ENCODE measurements around the gene SLFN12L.

- TF ChIP-seq, protein P1, sequence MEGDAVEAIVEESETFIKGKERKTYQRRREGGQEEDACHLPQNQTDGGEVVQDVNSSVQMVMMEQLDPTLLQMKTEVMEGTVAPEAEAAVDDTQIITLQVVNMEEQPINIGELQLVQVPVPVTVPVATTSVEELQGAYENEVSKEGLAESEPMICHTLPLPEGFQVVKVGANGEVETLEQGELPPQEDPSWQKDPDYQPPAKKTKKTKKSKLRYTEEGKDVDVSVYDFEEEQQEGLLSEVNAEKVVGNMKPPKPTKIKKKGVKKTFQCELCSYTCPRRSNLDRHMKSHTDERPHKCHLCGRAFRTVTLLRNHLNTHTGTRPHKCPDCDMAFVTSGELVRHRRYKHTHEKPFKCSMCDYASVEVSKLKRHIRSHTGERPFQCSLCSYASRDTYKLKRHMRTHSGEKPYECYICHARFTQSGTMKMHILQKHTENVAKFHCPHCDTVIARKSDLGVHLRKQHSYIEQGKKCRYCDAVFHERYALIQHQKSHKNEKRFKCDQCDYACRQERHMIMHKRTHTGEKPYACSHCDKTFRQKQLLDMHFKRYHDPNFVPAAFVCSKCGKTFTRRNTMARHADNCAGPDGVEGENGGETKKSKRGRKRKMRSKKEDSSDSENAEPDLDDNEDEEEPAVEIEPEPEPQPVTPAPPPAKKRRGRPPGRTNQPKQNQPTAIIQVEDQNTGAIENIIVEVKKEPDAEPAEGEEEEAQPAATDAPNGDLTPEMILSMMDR (optimal IDR thresholded peaks at IDR 0.05 in 1 of 3, IDR thresholded peaks at IDR 0.05 in 1 of 3, conservative IDR thresholded peaks at IDR 0.05 in 1 of 3; ENCODE audit: extremely low read depth in 1 of 3, insufficient read depth in 2 of 3, low read length in 3 of 3), result no peak
- no peak for TF ChIP-seq EZH2 (IDR thresholded peaks at IDR 0.05; ENCODE audit: low read length)
Observed at GRCh38 chr17:35578929-35579432, 41.5 kb upstream of the SLFN12L start.

All from keratinocyte (primary cell).